SK-N-SH (cell line): ENCODE measurements around the gene TRIM71.

Source experiments
- POLR2AphosphoS5 ChIP-seq: IDR thresholded peaks from 2 replicates; pipeline ENCODE4 v1.6.1; 2012; ENCODE audit warnings: low read depth, low read length
- TAF1 ChIP-seq: IDR thresholded peaks from 2 replicates; pipeline ENCODE4 v1.6.1; 2012; ENCODE audit warnings: low read depth, mild to moderate bottlenecking, low read length, moderate library complexity, borderline replicate concordance
- YY1 ChIP-seq: IDR thresholded peaks from 2 replicates; pipeline ENCODE4 v1.4.0; 2012; ENCODE audit warnings: low read depth, mild to moderate bottlenecking
- TF ChIP-seq, protein P1 (sequence below): fragments of 200-600 bp; sonication (generic); IDR thresholded peaks from 2 replicates; pipeline ENCODE4 v1.6.1; 2017; ENCODE audit warnings: antibody characterized with exemption, mild to moderate bottlenecking, moderate library complexity
- TF ChIP-seq, protein P2 (sequence below): fragments of 150-350 bp; IDR thresholded peaks from 2 replicates; pipeline ENCODE4 v1.6.1; 2017; ENCODE audit warnings: antibody characterized with exemption, low read length, low read depth, borderline replicate concordance

DNA sequence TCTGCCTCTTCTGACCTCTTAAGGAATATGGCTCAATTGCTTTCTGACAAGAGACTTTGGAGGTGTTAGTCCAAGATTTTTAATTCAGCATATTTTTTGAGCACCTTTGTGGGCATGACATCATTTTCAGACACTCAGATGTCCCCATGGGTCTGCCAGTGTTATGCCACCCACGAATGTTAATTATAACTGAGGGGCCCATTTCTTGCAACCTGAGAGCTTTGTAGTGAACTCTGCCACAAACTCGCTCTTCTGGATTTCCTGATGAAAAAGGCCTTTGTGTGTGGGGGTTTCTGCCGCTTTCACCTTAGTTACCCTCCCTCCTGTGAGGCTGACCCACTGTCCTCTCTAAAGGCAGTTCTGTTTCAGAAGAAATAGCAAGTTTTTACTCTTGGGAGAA, 69.1 kb downstream of the TRIM71 start:
- TF ChIP-seq, protein P1, sequence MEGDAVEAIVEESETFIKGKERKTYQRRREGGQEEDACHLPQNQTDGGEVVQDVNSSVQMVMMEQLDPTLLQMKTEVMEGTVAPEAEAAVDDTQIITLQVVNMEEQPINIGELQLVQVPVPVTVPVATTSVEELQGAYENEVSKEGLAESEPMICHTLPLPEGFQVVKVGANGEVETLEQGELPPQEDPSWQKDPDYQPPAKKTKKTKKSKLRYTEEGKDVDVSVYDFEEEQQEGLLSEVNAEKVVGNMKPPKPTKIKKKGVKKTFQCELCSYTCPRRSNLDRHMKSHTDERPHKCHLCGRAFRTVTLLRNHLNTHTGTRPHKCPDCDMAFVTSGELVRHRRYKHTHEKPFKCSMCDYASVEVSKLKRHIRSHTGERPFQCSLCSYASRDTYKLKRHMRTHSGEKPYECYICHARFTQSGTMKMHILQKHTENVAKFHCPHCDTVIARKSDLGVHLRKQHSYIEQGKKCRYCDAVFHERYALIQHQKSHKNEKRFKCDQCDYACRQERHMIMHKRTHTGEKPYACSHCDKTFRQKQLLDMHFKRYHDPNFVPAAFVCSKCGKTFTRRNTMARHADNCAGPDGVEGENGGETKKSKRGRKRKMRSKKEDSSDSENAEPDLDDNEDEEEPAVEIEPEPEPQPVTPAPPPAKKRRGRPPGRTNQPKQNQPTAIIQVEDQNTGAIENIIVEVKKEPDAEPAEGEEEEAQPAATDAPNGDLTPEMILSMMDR = no peak
- TF ChIP-seq YY1 (no peak), TAF1 (no peak), POLR2AphosphoS5 (no peak)
- TF ChIP-seq, protein P2, sequence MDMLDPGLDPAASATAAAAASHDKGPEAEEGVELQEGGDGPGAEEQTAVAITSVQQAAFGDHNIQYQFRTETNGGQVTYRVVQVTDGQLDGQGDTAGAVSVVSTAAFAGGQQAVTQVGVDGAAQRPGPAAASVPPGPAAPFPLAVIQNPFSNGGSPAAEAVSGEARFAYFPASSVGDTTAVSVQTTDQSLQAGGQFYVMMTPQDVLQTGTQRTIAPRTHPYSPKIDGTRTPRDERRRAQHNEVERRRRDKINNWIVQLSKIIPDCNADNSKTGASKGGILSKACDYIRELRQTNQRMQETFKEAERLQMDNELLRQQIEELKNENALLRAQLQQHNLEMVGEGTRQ = no peak
